Measurements from ENCODE around the gene LMOD1.
"Not testable (repeated sequence)": the region's sequence is repeated elsewhere in the genome, so short reads cannot be mapped to it uniquely, and the experiment has no call there.

LMOD1 gene

DNA sequence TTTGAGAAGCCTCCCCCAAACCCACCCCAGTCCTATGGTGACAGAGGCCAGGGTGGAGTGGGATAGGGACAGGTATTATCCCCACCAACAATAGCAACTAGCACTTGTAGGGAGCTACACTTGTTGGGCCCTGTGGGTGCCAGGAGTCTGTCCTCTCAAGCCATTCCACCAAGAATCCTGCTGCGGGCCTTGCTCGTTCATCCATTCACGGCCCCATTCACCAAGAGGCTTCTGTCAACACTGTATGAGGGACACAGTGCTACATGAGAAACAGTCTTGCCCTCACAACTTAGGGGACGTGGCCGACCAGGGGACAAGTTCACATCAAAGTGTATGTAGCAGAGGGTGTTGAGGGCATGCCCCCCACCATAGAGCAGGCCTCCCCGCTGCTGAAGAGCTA, 38.7 kb downstream of the LMOD1 start:
- H3K27ac ChIP-seq (ENCODE audit: insufficient read depth in 1 of 2, low read depth in 1 of 2, low read length in 2 of 2, poor library complexity in 1 of 2, severe bottlenecking in 2 of 2) = no peak overlapping the region
- H3K4me3 ChIP-seq (ENCODE audit: control insufficient read depth in 1 of 7, extremely low read depth in 1 of 7, insufficient read depth in 4 of 7, low read depth in 2 of 7, low read length in 6 of 7) = no peak overlapping the region
- ChIA-PET CTCF (interaction anchor here (0.6 to 3.7 kb wide), 5 partner anchors 12 to 114 kb away, joined by 3 to 17 read pairs (median 3); no protein-coding TSS in a partner anchor), POLR2A (interaction anchor here (0.6 kb wide), 1 partner anchor 342 kb away, joined by 3 read pairs; no protein-coding TSS in a partner anchor)
- DNase-seq = no peak
- 97% methylated on average over 6 of the region's 6 CpGs for WGBS (ENCODE audit: insufficient coverage)
- no peaks in the 10 kb centered on the region for H3K36me3 ChIP-seq (ENCODE audit: control insufficient read depth in 4 of 4, insufficient read depth in 4 of 4, low read length in 3 of 4)
- H3K27me3 ChIP-seq (replicated peaks in 2 of 5; ENCODE audit: control insufficient read depth in 4 of 5, insufficient read depth in 5 of 5, low read length in 4 of 5) = no peaks in the 10 kb centered on the region
- H3K4me1 ChIP-seq (ENCODE audit: control extremely low read depth in 1 of 4, control insufficient read depth in 4 of 4, insufficient read depth in 4 of 4, low read length in 3 of 4) = no peaks in the 10 kb centered on the region
- no peaks in the 10 kb centered on the region for H3K9me3 ChIP-seq (ENCODE audit: control extremely low read depth in 1 of 5, control insufficient read depth in 4 of 5, insufficient read depth in 2 of 5, low read depth in 1 of 5, low read length in 4 of 5)

DNA sequence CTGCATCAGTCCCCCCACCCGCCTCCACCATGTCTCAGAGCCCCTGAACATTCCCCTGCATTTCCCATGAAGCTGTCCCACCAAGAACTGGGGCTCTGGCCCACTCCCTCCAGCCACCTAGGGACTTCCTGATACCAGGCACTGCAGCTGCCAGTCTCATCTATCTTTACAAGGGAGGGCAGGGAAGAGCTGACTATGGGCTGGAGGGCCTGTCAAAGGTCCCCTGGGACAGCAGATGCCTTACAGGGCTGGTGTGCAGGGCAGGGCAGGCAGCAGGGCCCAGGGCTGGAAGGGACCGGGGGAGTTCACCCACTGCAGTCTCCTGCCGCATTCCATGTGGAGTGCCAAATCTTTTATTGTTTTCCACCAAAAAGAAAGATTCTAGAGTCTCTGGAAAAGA, 40.0 kb downstream of the LMOD1 start:
- no peak for DNase-seq
- H3K4me3 ChIP-seq (ENCODE audit: control insufficient read depth in 1 of 7, extremely low read depth in 1 of 7, insufficient read depth in 4 of 7, low read depth in 2 of 7, low read length in 6 of 7) = no peak overlapping the region
- 100% methylated on average over 1 of the region's 3 CpGs for WGBS (ENCODE audit: insufficient coverage)
- ChIA-PET POLR2A (no interaction called here), CTCF (interaction anchor here (0.7 to 2.6 kb wide), 5 partner anchors 11 to 67 kb away, joined by 3 to 10 read pairs (median 4); no protein-coding TSS in a partner anchor)
- H3K27ac ChIP-seq (ENCODE audit: insufficient read depth in 1 of 2, low read depth in 1 of 2, low read length in 2 of 2, poor library complexity in 1 of 2, severe bottlenecking in 2 of 2) = no peak overlapping the region
- no peaks in the 10 kb centered on the region for H3K4me1 ChIP-seq (ENCODE audit: control extremely low read depth in 1 of 4, control insufficient read depth in 4 of 4, insufficient read depth in 4 of 4, low read length in 3 of 4)
- H3K9me3 ChIP-seq (ENCODE audit: control extremely low read depth in 1 of 5, control insufficient read depth in 4 of 5, insufficient read depth in 2 of 5, low read depth in 1 of 5, low read length in 4 of 5) = no peaks in the 10 kb centered on the region
- no peaks in the 10 kb centered on the region for H3K27me3 ChIP-seq (replicated peaks in 2 of 5; ENCODE audit: control insufficient read depth in 4 of 5, insufficient read depth in 5 of 5, low read length in 4 of 5)
- no peaks in the 10 kb centered on the region for H3K36me3 ChIP-seq (ENCODE audit: control insufficient read depth in 4 of 4, insufficient read depth in 4 of 4, low read length in 3 of 4)

DNA sequence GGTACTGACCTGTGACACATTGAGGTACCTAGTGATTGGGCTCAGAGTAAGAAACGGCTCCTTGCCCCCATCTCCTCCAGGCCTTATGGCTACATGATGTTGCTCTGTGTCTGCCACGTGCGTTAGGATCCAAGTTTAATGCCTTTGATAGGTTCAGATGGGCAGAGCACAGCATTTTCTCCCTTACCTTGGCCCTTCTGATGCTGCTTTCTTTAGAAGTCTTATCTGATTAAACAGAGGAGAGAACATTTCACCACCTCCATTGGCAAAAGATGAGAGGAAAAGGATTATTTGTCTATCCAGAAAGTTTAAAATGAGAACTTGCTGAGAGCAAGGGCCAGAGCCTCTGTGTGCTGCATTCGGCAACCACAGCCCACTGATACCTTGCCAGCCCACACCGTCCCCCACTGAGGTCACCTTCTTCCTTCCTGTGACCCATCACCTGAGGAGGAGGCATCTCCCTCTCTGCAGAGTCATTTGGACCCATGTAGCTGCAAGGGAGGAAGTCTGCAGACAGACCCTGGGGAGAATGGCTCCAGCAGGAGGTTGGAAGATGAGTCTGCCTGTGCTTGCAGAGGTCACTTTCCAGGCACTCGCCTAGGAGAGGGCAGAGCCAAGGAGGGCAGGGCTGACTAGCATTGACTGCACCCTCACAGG, 41.0 kb downstream of the LMOD1 start:
- H3K4me1 ChIP-seq (ENCODE audit: control extremely low read depth in 1 of 4, control insufficient read depth in 4 of 4, insufficient read depth in 4 of 4, low read length in 3 of 4) = no peaks in the 10 kb centered on the region
- H3K4me3 ChIP-seq (ENCODE audit: control insufficient read depth in 1 of 7, extremely low read depth in 1 of 7, insufficient read depth in 4 of 7, low read depth in 2 of 7, low read length in 6 of 7) = no peak overlapping the region
- H3K27ac ChIP-seq (ENCODE audit: insufficient read depth in 1 of 2, low read depth in 1 of 2, low read length in 2 of 2, poor library complexity in 1 of 2, severe bottlenecking in 2 of 2) = no peak overlapping the region
- no peak for DNase-seq
- 81% methylated on average over 6 of the region's 6 CpGs for WGBS (ENCODE audit: insufficient coverage)
- ChIA-PET CTCF (interaction anchor here (1.5 to 2.6 kb wide), 3 partner anchors 10 to 68 kb away, joined by 4 to 10 read pairs (median 7); no protein-coding TSS in a partner anchor), POLR2A (interaction anchor here (0.7 kb wide), 1 partner anchor 20 kb away, joined by 3 read pairs; no protein-coding TSS in a partner anchor)
- no peaks in the 10 kb centered on the region for H3K36me3 ChIP-seq (ENCODE audit: control insufficient read depth in 4 of 4, insufficient read depth in 4 of 4, low read length in 3 of 4)
- H3K27me3 ChIP-seq (replicated peaks in 2 of 5; ENCODE audit: control insufficient read depth in 4 of 5, insufficient read depth in 5 of 5, low read length in 4 of 5) = no peaks in the 10 kb centered on the region
- H3K9me3 ChIP-seq (ENCODE audit: control extremely low read depth in 1 of 5, control insufficient read depth in 4 of 5, insufficient read depth in 2 of 5, low read depth in 1 of 5, low read length in 4 of 5) = no peaks in the 10 kb centered on the region

DNA sequence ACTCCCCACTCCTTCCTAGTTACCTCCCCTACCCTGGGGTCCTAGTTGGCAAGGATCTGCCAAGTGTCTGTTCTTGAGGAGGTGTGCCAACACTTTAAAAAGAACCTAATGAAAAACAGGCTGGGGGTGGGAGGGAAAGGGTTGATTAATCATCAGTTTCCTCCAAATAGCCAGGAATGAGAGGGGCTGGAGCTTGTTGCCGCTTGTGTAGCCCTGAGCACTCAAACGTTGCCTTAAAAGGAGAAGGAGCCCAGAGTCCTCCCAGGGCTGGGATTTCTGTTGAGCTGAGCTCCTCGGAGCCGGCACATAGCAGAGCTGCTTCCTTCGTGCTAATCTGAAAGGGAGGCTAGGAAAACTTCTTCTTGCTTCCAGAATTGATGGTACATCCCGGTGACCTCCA, 41.8 kb downstream of the LMOD1 start:
- Histone ChIP-seq H3K27me3 (replicated peaks in 2 of 5; ENCODE audit: control insufficient read depth in 4 of 5, insufficient read depth in 5 of 5, low read length in 4 of 5) (no peaks in the 10 kb centered on the region), H3K27ac (ENCODE audit: insufficient read depth in 1 of 2, low read depth in 1 of 2, low read length in 2 of 2, poor library complexity in 1 of 2, severe bottlenecking in 2 of 2) (no peak overlapping the region), H3K4me3 (ENCODE audit: control insufficient read depth in 1 of 7, extremely low read depth in 1 of 7, insufficient read depth in 4 of 7, low read depth in 2 of 7, low read length in 6 of 7) (no peak overlapping the region), H3K4me1 (ENCODE audit: control extremely low read depth in 1 of 4, control insufficient read depth in 4 of 4, insufficient read depth in 4 of 4, low read length in 3 of 4) (no peaks in the 10 kb centered on the region), H3K36me3 (ENCODE audit: control insufficient read depth in 4 of 4, insufficient read depth in 4 of 4, low read length in 3 of 4) (no peaks in the 10 kb centered on the region), H3K9me3 (ENCODE audit: control extremely low read depth in 1 of 5, control insufficient read depth in 4 of 5, insufficient read depth in 2 of 5, low read depth in 1 of 5, low read length in 4 of 5) (no peaks in the 10 kb centered on the region)
- ChIA-PET POLR2A (no interaction called here), CTCF (interaction anchor here (2.0 kb wide), 1 partner anchor 8 kb away, joined by 7 read pairs; no protein-coding TSS in a partner anchor)
- DNase-seq = no peak
- 95% methylated on average over 5 of the region's 6 CpGs for WGBS (ENCODE audit: insufficient coverage)

DNA sequence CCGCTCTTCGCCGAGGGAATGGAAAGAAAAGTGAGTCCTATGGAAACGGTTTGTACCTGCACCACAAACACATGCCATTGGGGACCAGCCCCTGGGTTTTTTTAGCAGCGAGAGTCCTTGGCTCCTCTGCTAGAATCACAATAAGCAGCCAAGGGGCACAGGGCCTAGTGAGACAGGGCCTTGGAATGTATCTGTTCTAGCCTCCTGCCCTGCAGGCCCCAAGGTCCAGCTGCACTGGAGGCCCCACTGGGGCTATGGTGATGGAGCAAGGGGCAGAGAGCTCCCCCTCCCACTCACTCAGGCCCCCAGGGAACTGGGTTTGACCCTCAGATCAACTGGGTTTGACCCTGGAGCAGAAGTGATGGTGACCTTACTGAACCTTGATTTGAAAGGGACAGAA, 43.2 kb downstream of the LMOD1 start:
- CTCF ChIA-PET = interaction anchor here (1.4 to 2.0 kb wide), 2 partner anchors 10 to 43 kb away, joined by 4 to 7 read pairs; partner anchors contain the start of gene LMOD1
- Histone ChIP-seq H3K36me3 (ENCODE audit: control insufficient read depth in 4 of 4, insufficient read depth in 4 of 4, low read length in 3 of 4) (no peaks in the 10 kb centered on the region), H3K4me1 (ENCODE audit: control extremely low read depth in 1 of 4, control insufficient read depth in 4 of 4, insufficient read depth in 4 of 4, low read length in 3 of 4) (no peaks in the 10 kb centered on the region), H3K27ac (ENCODE audit: insufficient read depth in 1 of 2, low read depth in 1 of 2, low read length in 2 of 2, poor library complexity in 1 of 2, severe bottlenecking in 2 of 2) (no peak overlapping the region), H3K27me3 (replicated peaks in 2 of 5; ENCODE audit: control insufficient read depth in 4 of 5, insufficient read depth in 5 of 5, low read length in 4 of 5) (peaks cover 0 to 4% (median 0%) of the 10 kb centered on the region in 5 experiments), H3K4me3 (ENCODE audit: control insufficient read depth in 1 of 7, extremely low read depth in 1 of 7, insufficient read depth in 4 of 7, low read depth in 2 of 7, low read length in 6 of 7) (no peak overlapping the region), H3K9me3 (ENCODE audit: control extremely low read depth in 1 of 5, control insufficient read depth in 4 of 5, insufficient read depth in 2 of 5, low read depth in 1 of 5, low read length in 4 of 5) (no peaks in the 10 kb centered on the region)
- no peak for DNase-seq
- WGBS (ENCODE audit: insufficient coverage) = 99% methylated on average over 5 of the region's 5 CpGs
- POLR2A ChIA-PET = no interaction called here

DNA sequence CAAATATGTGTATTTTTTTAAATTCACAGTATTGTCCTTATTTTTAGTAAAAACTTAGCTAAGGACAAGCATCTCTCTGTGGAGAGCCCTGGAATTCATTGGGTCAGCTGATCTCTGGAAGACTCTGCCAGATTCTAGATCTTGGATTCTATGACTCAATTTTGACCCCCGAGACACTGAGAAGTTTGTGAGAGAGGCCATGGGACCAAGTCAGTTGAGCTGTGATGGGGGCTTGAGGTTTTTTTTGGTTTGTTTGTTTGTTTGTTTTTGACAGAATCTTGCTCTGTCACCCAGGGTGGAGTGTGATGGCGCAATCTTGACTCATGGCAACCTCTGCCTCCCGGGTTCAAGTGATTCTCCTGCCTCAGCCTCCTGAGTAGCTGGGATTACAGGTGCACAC, 44.1 kb downstream of the LMOD1 start:
- ChIA-PET CTCF (interaction anchor here (0.7 to 13.8 kb wide), 2 partner anchors 22 to 79 kb away, joined by 3 to 156 read pairs; no protein-coding TSS in a partner anchor), POLR2A (no interaction called here)
- no peaks in the 10 kb centered on the region for H3K36me3 ChIP-seq (ENCODE audit: control insufficient read depth in 4 of 4, insufficient read depth in 4 of 4, low read length in 3 of 4)
- no peak overlapping the region for H3K27ac ChIP-seq (ENCODE audit: insufficient read depth in 1 of 2, low read depth in 1 of 2, low read length in 2 of 2, poor library complexity in 1 of 2, severe bottlenecking in 2 of 2)
- DNase-seq = no peak
- no peaks in the 10 kb centered on the region for H3K4me1 ChIP-seq (ENCODE audit: control extremely low read depth in 1 of 4, control insufficient read depth in 4 of 4, insufficient read depth in 4 of 4, low read length in 3 of 4)
- WGBS (ENCODE audit: insufficient coverage) = 100% methylated on average over 2 of the region's 3 CpGs
- H3K9me3 ChIP-seq (ENCODE audit: control extremely low read depth in 1 of 5, control insufficient read depth in 4 of 5, insufficient read depth in 2 of 5, low read depth in 1 of 5, low read length in 4 of 5) = no peaks in the 10 kb centered on the region
- H3K27me3 ChIP-seq (replicated peaks in 2 of 5; ENCODE audit: control insufficient read depth in 4 of 5, insufficient read depth in 5 of 5, low read length in 4 of 5) = peaks cover 0 to 4% (median 0%) of the 10 kb centered on the region in 5 experiments
- H3K4me3 ChIP-seq (ENCODE audit: control insufficient read depth in 1 of 7, extremely low read depth in 1 of 7, insufficient read depth in 4 of 7, low read depth in 2 of 7, low read length in 6 of 7) = no peak overlapping the region

DNA sequence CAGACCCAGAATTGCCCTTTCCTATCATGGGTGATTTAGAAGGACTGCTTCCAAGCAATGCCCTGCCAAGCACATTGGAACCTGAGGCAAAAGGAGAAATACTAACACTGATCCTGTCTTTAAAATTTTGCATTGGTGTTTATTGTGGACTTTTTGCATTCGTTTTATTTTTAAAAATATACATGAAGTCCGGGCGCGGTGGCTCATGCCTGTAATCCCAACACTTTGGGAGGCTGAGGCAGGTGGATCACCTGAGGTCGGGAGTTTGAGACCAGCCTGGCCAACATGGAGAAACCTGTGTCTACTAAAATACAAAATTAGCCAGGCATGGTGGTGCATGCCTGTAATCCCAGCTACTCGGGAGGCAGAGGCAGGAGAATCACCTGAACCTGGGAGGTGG, 45.3 kb downstream of the LMOD1 start:
- WGBS (ENCODE audit: insufficient coverage) = 100% methylated on average over 3 of the region's 6 CpGs
- CTCF ChIA-PET = interaction anchor here (1.4 to 13.8 kb wide), 2 partner anchors 20 to 51 kb away, joined by 3 to 156 read pairs; no protein-coding TSS in a partner anchor

More for the DNA sequence above, 45.3 kb downstream of the LMOD1 start:
- H3K27ac ChIP-seq (ENCODE audit: insufficient read depth in 1 of 2, low read depth in 1 of 2, low read length in 2 of 2, poor library complexity in 1 of 2, severe bottlenecking in 2 of 2); POLR2A ChIA-PET; H3K9me3 ChIP-seq (ENCODE audit: control extremely low read depth in 1 of 5, control insufficient read depth in 4 of 5, insufficient read depth in 2 of 5, low read depth in 1 of 5, low read length in 4 of 5); H3K27me3 ChIP-seq (replicated peaks in 2 of 5; ENCODE audit: control insufficient read depth in 4 of 5, insufficient read depth in 5 of 5, low read length in 4 of 5); H3K4me3 ChIP-seq (ENCODE audit: control insufficient read depth in 1 of 7, extremely low read depth in 1 of 7, insufficient read depth in 4 of 7, low read depth in 2 of 7, low read length in 6 of 7); H3K36me3 ChIP-seq (ENCODE audit: control insufficient read depth in 4 of 4, insufficient read depth in 4 of 4, low read length in 3 of 4); H3K4me1 ChIP-seq (ENCODE audit: control extremely low read depth in 1 of 4, control insufficient read depth in 4 of 4, insufficient read depth in 4 of 4, low read length in 3 of 4); DNase-seq: not testable (repeated sequence)

Data from common myeloid progenitor, CD34-positive (primary cell).